ENCODE measurements around the gene GJC2.

- no peak for TF ChIP-seq EP300 (IDR thresholded peaks at IDR 0.05; ENCODE audit: borderline replicate concordance in 1 of 2, low read depth in 1 of 2, low read length in 1 of 2)
- TF ChIP-seq, protein P1, sequence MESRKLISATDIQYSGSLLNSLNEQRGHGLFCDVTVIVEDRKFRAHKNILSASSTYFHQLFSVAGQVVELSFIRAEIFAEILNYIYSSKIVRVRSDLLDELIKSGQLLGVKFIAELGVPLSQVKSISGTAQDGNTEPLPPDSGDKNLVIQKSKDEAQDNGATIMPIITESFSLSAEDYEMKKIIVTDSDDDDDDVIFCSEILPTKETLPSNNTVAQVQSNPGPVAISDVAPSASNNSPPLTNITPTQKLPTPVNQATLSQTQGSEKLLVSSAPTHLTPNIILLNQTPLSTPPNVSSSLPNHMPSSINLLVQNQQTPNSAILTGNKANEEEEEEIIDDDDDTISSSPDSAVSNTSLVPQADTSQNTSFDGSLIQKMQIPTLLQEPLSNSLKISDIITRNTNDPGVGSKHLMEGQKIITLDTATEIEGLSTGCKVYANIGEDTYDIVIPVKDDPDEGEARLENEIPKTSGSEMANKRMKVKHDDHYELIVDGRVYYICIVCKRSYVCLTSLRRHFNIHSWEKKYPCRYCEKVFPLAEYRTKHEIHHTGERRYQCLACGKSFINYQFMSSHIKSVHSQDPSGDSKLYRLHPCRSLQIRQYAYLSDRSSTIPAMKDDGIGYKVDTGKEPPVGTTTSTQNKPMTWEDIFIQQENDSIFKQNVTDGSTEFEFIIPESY (IDR thresholded peaks at IDR 0.05; ENCODE audit: borderline replicate concordance, low read depth) = no peak
Observed at GRCh38 chr1:228117335-228117734, 32.4 kb upstream of the GJC2 start.
